SK-N-SH (cell line): ENCODE results near the gene FBXW10.
"Not testable (repeated sequence)": the region's sequence is repeated elsewhere in the genome, so short reads cannot be mapped to it uniquely, and the experiment has no call there.

Experiments used
- CHD2 ChIP-seq: fragments of 150-350 bp; IDR thresholded peaks from 2 replicates; pipeline ENCODE4 v1.6.1; 2018; ENCODE audit warnings: low read length; ENCODE audit not compliant: partially characterized antibody
- CTCF ChIP-seq: fragments of 200-600 bp; sonication (generic); IDR thresholded peaks from 2 replicates; pipeline ENCODE4 v1.6.1; 2017; ENCODE audit warnings: antibody characterized with exemption, mild to moderate bottlenecking, moderate library complexity
- EP300 ChIP-seq, 2 experiments: IDR thresholded peaks; 2 replicates each; pipeline versions ENCODE4 v1.4.0 to v1.6.1; 2012; ENCODE audit warnings: borderline replicate concordance in 1 of 2, low read depth in 1 of 2, low read length in 1 of 2
- GABPA ChIP-seq: IDR thresholded peaks from 2 replicates; pipeline ENCODE4 v1.4.0; 2012; ENCODE audit warnings: low read depth, mild to moderate bottlenecking
- JUND ChIP-seq: IDR thresholded peaks from 2 replicates; pipeline ENCODE4 v1.4.0; 2012
- POLR2AphosphoS5 ChIP-seq: IDR thresholded peaks from 2 replicates; pipeline ENCODE4 v1.6.1; 2012; ENCODE audit warnings: low read depth, low read length
- SMC3 ChIP-seq: IDR thresholded peaks from 2 replicates; pipeline ENCODE4 v1.6.1; 2012; ENCODE audit warnings: low read depth, low read length, improper control_type of control experiment
- TAF1 ChIP-seq: IDR thresholded peaks from 2 replicates; pipeline ENCODE4 v1.6.1; 2012; ENCODE audit warnings: low read depth, mild to moderate bottlenecking, low read length, moderate library complexity, borderline replicate concordance
- TCF12 ChIP-seq: IDR thresholded peaks from 2 replicates; pipeline ENCODE4 v1.4.0; 2012
- TEAD4 ChIP-seq: IDR thresholded peaks from 2 replicates; pipeline ENCODE4 v1.4.0; 2012; ENCODE audit warnings: mild to moderate bottlenecking, borderline replicate concordance; ENCODE audit not compliant: insufficient read depth
- TF ChIP-seq, protein P1 (sequence below): IDR thresholded peaks from 2 replicates; pipeline ENCODE4 v1.4.0; 2012; ENCODE audit warnings: low read depth

GRCh38 chr17:18743699-18744421, at the start of gene FBXW10:
- TF ChIP-seq CTCF; EP300 (IDR thresholded peaks at IDR 0.05; ENCODE audit: borderline replicate concordance in 1 of 2, low read depth in 1 of 2, low read length in 1 of 2); SMC3; JUND; TEAD4; POLR2AphosphoS5; TAF1; TCF12; CHD2; GABPA: not testable (repeated sequence)
- TF ChIP-seq, protein P1, sequence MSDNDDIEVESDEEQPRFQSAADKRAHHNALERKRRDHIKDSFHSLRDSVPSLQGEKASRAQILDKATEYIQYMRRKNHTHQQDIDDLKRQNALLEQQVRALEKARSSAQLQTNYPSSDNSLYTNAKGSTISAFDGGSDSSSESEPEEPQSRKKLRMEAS = not testable (repeated sequence)
